Activated CD8-positive, alpha-beta memory T cell treated with anti-CD3 and anti-CD28 coated beads for 24 hours (primary cell): ENCODE measurements around the gene DBF4.
"Not testable (repeated sequence)": the region's sequence is repeated elsewhere in the genome, so short reads cannot be mapped to it uniquely, and the experiment has no call there.

Source experiments
- DNase-seq: peaks from one replicate; pipeline ENCODE4 v3.0.0-alpha.2; 2020

DBF4 gene

GRCh38 chr7:87885018-87885417 is 8.7 kb downstream of the DBF4 start:
- no peak for DNase-seq

DNA sequence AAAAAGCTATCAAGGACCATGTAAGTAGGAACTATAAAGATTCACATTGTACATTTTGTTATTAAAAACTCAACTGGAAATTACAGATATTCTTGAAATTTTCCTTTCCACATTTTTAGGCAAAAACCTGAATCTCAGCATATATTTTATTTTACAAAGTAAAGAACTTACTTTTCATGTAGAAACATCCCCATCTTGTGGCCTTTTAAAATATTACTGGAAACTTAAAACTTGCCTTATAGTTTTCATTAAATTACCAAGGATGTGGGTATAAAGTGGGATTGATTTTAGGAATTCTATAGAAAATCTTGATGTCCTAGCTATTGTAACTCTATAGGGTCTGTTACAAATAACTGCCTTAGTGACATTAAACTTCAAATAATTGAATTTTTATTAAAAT is 10.6 kb downstream of the DBF4 start:
- DNase-seq = no peak

GRCh38 chr7:87895363-87895762 is 19.1 kb downstream of the DBF4 start:
- no peak for DNase-seq

DNA sequence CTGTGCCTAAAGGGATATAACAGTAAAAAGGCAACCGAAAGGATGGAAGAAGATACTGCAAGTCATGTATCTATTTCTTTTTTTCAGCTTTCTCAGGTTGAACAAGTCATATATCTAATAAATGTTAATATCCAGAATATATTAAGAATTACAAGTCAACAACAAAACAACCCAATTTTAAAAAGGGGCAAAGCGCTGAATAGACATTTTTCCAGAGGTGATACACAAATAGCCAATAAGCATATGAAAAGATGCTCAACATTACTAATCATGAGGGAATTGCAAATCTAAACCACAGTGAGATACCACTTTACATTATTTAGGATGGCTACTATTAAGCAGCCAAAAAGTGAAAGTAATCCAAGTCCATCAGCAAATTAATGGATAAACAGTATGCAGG is 23.0 kb downstream of the DBF4 start:
- no peak for DNase-seq

DNA sequence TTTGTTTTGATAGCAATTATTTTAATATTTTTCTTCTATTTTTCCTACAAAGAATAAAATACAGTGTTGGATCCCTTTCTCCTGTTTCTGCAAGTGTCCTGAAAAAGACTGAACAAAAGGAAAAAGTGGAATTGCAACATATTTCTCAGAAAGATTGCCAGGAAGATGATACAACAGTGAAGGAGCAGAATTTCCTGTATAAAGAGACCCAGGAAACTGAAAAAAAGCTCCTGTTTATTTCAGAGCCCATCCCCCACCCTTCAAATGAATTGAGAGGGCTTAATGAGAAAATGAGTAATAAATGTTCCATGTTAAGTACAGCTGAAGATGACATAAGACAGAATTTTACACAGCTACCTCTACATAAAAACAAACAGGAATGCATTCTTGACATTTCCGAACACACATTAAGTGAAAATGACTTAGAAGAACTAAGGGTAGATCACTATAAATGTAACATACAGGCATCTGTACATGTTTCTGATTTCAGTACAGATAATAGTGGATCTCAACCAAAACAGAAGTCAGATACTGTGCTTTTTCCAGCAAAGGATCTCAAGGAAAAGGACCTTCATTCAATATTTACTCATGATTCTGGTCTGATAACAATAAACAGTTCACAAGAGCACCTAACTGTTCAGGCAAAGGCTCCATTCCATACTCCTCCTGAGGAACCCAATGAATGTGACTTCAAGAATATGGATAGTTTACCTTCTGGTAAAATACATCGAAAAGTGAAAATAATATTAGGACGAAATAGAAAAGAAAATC is 31.0 kb downstream of the DBF4 start:
- not testable (repeated sequence) for DNase-seq

- not testable (repeated sequence) for DNase-seq
These were observed 32.5 kb downstream of the DBF4 start for GRCh38 chr7:87908814-87909213.

GRCh38 chr7:87912121-87912520 is 35.8 kb downstream of the DBF4 start:
- no peak for DNase-seq

DNA sequence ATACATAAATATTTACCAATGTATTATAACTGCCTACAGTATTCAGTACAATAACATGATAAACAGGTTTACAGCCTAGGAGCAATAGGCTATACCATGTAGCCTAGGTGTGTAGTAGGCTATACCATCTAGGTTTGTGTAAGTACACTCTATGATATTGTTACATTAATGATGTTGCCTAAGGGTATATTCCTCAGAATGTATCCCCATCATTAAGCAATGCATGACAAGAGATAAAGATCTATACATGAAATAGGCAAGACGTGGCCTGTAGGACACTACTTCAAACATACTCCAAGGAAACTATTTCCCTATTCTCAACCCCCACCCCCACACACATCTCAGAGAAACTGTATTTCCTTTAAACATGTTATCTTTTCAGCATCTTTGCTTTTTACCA is 42.4 kb downstream of the DBF4 start:
- DNase-seq = no peak

- DNase-seq = no peak
These were observed 43.6 kb downstream of the DBF4 start for GRCh38 chr7:87919875-87920274.

DNA sequence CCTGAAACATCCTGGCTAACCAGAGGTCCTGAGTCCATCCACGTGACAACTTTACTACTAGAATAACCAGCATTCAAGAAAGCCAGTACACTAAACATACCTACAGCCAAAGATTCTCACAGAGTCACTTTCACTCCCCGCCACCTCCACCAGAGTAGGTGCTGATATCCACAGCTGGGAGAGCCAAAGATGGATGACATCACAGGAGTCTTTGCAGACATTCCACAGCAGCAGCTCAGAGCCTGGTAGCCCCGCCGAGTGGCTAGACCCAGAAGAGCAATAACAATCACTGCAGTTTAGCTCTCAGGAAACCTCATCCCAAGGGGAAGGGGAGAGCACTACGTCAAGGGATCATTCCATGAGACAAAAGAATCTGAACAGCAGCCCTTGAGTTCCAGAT is 44.3 kb downstream of the DBF4 start:
- no peak for DNase-seq

DNA sequence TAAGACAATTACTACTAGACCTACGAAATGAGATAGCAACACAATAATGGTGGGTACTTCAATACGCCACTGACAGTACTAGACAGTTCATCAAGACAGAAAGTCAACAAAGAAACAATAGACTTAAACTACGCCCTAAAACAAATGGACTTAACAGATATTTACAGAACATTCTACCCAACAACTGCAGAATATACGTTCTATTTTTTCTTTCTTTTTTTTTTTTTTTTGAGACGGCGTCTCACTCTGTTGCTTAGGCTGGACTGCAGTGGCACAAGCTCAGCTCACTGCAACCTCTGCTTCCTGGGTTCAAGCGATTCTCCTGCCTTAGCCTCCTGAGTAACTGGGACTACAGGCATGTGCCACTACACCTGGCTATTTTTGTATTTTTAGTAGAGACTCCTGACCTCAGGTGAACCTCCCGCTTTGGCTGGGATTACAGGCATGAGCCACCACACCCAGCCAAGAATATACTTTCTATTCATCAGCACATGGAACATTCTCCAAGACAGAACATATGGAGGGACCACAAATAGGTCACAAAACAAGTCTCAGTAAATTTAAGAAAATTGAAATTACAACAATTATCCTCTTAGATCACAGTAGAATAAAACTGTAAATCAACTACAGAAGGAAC is 46.6 kb downstream of the DBF4 start:
- not testable (repeated sequence) for DNase-seq

DNA sequence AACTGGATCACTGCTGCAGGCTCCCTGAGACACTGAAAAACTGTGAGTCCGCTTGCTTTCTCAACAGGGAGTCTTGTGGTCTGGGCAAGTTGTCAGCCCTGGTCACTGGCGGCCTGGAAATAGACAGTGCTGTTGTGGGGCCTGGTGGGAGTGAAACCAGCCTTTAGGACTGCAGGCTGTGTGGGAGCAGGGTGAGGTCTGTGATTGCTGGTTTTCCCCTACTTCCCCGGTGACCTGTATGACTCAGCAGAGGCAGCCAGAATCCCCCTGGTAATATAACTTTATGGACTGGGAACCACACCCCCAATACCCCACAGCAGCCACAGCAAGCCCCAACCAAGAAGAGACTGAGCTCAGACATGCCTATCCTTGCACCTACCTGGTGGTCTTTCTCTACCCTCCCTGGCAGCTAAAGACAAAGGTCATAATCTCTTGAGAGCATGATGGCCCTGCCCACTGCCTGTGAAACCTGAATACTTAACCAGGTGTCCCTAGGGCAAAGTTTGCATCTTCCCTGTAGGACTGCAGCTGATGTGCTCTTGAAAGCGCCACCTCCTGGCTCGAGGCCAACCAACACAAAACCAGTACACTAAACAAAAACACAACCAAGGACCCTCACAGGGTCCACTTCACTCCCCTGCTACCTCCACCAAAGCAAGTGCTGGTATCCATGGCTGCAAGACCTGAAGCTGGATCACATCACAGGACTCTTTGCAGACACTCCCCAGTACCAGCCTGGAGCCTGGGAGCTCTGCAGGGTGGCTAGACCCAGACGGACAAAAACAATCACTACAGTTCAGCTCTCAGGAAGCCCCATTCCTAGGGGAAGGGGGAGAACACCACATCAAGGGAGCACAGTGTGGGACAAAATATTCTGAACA is 50.5 kb downstream of the DBF4 start:
- no peak for DNase-seq

DNA sequence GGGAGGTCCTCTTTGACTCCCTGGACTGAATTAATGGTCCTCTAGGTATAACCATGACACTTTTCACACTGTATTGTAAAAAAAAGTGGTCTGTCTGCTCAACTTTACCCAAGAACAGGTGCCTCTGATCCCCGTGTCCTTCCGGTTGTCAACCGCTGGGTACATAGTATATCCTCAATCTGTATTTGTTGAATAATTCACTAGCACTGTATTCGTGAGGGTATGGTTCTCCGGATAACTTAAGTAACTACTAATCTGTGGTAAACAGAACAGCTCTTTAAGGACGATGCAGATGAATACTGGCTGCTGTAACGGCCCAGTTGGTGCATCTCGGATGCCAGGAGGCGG is 57.3 kb downstream of the DBF4 start:
- DNase-seq = no peak

DNA sequence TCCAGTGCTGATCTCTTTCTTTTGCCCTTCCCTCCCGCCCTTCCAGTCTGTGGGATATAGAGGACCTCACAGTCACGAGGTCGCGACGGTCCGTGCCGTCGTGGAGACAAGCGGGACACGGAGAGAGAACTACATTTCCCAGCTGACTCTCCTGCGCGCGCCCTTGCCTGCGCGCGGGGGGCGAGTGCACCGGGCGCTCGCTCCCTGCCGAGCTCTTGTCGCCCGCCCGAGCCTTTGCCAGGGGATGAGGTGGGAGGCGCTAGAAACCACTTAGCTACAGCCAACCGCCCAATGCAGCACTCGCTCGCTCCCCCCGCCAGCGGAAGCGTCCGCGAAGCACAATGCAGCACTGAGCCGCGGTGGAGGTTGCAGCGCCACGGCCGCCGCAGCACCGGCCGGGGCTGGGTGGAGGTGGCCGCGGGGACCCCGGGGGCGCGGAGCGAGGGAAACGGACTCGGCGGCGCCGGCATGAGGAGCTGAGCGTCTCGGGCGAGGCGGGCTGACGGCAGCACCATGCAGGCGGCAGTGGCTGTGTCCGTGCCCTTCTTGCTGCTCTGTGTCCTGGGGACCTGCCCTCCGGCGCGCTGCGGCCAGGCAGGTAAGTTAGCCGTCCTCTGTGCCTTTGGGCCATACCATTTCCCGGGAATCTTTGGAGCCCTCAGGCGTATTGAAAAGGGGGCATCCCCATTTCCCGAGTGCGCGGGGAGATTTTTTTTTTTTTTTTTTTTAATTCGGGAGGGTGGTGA is 57.8 kb downstream of the DBF4 start, which contains the start of gene ADAM22:
Gene ADAM22 (plus strand): TSS at position 299 of the 746 bp plus-strand sequence. CDS start 215 bp downstream, at position 514.
- DNase-seq = peak; percentile 92

DNA sequence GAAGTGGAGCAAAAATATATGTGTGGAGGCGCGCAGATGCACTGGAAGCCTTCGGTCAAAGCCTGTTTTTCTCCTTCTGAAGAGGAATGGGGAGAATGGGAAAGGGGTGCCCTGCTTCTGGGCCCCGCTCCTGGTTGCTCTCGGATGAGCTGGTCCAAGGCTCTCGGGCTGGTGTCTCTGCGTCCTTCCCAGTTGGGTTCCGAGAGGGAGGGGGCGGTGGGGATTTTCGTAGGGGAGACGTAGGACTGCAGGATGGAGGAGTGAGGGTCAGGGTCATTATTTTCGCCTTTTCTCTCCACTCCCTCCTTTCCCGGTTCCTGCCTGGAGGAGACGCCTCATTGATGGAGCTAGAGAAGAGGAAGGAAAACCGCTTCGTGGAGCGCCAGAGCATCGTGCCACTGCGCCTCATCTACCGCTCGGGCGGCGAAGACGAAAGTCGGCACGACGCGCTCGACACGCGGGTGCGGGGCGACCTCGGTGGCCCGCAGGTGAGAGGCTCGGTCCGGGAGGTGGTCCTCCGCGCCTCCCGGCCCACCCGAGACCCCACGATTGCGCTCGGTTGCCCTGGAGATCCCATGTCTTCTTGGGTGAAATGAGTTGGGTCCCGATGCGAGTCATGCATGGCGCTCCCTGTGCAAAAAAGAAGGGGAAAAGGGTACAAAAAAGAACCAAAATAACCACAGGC is 58.5 kb downstream of the DBF4 start:
- DNase-seq = peak; percentile 75

DNA sequence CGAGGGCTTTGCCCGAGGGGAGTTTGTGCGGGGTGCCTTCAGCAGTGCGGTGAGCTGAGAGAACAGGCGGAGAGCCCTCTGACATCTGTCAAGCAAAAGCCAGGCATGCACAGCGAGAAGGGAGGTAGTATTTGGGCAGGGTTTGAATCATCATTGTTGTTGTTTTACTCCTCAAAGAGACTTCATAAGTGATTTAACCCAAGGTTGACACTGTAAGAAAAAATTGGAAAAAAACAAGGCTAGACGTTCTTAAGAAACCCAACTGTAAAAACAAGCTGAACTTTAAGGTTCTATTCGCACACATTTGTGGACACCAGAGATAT is 59.1 kb downstream of the DBF4 start:
- no peak for DNase-seq

- DNase-seq = no peak
These were observed 64.8 kb downstream of the DBF4 start for GRCh38 chr7:87941138-87941537.

GRCh38 chr7:87944547-87944946 is 68.3 kb downstream of the DBF4 start:
- no peak for DNase-seq

DNA sequence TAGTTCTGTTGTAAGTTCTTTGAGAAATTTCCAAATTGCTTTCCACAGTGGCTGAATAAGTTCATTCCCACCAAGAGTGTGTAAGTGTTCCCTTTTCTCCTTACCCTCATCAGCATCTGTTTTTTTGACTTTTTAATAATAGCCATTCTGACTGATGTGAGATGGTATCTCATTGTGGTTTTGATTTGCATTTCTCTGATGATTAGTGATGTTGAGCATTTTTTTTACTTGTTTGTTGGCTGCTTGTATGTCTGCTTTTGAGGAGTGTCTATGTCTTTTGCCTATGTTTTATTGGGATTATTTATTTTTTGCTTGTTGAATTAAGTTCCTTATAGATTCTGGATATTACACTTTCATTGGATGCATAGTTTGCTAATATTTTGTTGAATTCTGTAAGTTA is 69.6 kb downstream of the DBF4 start:
- DNase-seq = not testable (repeated sequence)

DNA sequence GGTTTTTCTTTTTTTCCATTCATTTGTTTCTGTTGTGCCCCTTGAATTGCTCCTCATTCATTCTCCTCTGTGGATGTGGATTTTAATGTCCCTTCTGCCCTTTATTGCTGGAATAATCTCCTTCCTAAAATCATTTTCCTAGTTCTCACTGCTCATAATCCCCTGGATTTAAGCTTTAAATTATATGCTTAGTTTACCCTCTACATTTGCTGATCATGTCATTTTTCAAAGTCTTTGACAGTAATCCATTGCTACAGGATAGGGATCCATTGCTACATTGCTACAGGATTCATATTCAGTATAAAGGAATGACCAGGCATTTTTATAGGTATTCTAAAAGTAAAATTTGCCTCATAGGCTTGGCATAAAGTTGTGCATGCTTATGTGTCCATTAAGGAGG is 72.1 kb downstream of the DBF4 start:
- DNase-seq = no peak
